ENCODE data around the gene PRELP. TPM values are rescaled to one million over a fixed set of nuclear protein-coding genes. Genes with fewer than 3 reads are reported as not detected.

The PRELP gene
- total RNA-seq, 3 donors from 2014 or later, result 27.4 to 132 (median 42.0) TPM

DNA sequence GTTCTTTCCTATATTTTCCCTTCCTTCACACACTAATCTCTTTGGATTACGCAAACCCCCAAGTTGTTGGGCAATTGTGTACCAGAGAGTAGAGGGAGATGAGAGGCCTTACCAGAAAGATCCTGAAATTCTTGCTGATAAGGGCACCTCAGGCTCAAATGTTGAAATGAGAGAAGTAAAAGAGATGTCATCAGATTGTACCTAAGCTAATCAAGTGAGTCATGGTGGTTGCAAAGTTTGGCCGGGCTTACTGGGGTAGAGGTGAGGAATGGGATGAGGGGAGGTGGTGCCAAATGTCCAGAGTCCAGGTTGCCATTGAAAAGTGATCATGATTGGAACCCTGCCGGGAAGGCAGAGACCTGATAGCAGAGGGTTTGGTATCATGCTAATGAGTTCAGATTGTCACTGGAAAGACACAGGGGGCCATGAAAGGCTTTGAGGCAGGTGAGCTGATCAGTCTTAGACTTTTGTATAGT lies 61.4 kb downstream of the PRELP start:
- Histone ChIP-seq H3K27ac (no peak overlapping the region), H3K4me1 (no peaks in the 10 kb centered on the region), H3K36me3 (no peaks in the 10 kb centered on the region), H3K9me3 (no peaks in the 10 kb centered on the region), H3K27me3 (no peaks in the 10 kb centered on the region), H3K4me3 (no peak overlapping the region)
- no peak for DNase-seq (ENCODE audit: low spot score in 2 of 2)
- intact Hi-C loops (cut with DNase I; ENCODE audit: low total_unique reads), result no loop called here
- TF ChIP-seq POLR2AphosphoS5 (IDR thresholded peaks at IDR 0.05) (no peak), CTCF (IDR thresholded peaks at IDR 0.05) (no peak), POLR2A (IDR thresholded peaks at IDR 0.05) (no peak)

GRCh38 chr1:203537806-203538464 lies 62.3 kb downstream of the PRELP start:
- H3K9me3 ChIP-seq, result no peaks in the 10 kb centered on the region
- H3K4me3 ChIP-seq, result no peak overlapping the region
- H3K36me3 ChIP-seq, result no peaks in the 10 kb centered on the region
- no peaks in the 10 kb centered on the region for H3K27me3 ChIP-seq
- TF ChIP-seq POLR2A (IDR thresholded peaks at IDR 0.05) (no peak), POLR2AphosphoS5 (IDR thresholded peaks at IDR 0.05) (no peak), CTCF (IDR thresholded peaks at IDR 0.05) (no peak)
- H3K27ac ChIP-seq, result no peak overlapping the region
- intact Hi-C loops (cut with DNase I; ENCODE audit: low total_unique reads), result no loop called here
- DNase-seq (ENCODE audit: low spot score in 2 of 2), result no peak
- H3K4me1 ChIP-seq, result no peaks in the 10 kb centered on the region

DNA sequence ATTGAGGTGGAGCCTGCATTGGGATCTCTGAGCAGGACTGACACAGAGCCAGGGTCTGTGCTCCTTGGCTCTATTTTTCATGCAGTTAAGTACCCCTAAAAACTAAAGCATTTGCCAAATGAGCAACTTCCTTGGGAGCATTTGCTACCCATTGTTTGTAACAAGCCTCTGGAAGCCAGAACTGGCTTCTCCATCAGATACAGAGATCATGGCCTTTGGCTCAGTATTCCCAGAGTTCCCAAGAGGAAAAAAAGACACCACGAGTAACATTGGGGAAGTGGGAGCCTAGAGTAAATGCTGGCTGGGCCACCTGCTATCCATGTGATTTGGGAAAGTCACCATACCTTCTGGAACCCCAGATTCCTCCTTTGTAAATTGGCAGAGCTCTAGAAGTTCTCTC lies 63.1 kb downstream of the PRELP start:
- no peak for DNase-seq (ENCODE audit: low spot score in 2 of 2)
- Histone ChIP-seq H3K36me3 (no peaks in the 10 kb centered on the region), H3K27ac (no peak overlapping the region), H3K4me1 (no peaks in the 10 kb centered on the region), H3K27me3 (no peaks in the 10 kb centered on the region), H3K4me3 (no peak overlapping the region), H3K9me3 (no peaks in the 10 kb centered on the region)
- TF ChIP-seq POLR2AphosphoS5 (IDR thresholded peaks at IDR 0.05) (no peak), CTCF (IDR thresholded peaks at IDR 0.05) (no peak), POLR2A (IDR thresholded peaks at IDR 0.05) (no peak)
- intact Hi-C loops (cut with DNase I; ENCODE audit: low total_unique reads), result no loop called here

DNA sequence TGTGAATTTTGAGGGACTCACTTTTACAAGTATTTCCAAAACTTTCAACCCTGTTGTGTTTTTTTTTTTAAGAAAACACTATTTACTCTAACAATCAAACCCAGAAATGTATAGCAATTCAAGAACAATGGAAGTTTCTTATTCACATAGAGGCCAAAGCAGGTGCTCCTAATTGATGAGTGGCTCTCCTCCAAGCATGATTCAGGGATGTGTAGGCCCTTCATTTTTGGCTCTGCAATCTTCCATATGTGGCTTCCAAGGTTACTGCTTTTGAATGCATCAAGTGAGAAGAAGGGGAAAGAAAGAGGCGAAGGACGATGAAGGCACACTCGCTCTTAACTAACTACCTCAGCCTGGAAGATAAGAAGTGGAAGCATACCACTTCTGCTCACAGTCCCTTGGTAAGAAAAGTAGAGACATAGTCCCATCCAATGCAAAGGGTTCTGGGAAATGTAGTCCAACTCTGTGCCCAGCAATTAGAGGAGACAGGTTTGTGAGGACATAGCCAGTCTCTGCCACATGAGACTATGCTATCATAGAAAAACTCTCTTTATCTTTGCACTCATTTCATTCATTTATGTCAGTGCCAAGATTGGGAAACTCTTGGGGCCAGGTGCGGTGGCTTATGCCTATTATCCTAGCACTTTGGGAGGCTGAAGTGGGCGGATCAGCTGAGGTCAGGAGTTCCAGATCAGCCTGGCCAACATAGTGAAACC lies 64.4 kb downstream of the PRELP start:
- Histone ChIP-seq H3K4me3 (no peak overlapping the region), H3K4me1 (no peaks in the 10 kb centered on the region), H3K27ac (no peak overlapping the region), H3K36me3 (no peaks in the 10 kb centered on the region), H3K9me3 (no peaks in the 10 kb centered on the region), H3K27me3 (no peaks in the 10 kb centered on the region)
- DNase-seq (ENCODE audit: low spot score in 2 of 2), result no peak
- intact Hi-C loops (cut with DNase I; ENCODE audit: low total_unique reads), result no loop called here
- TF ChIP-seq POLR2AphosphoS5 (IDR thresholded peaks at IDR 0.05) (no peak), CTCF (IDR thresholded peaks at IDR 0.05) (no peak), POLR2A (IDR thresholded peaks at IDR 0.05) (no peak)

Other genes with a start within 250 kb of the PRELP start
- 10 to 100 TPM in 1 of 3 donors, 1 to 10 TPM in 1, not detected in 1; 5.1 to 15.2 TPM for gene CHIT1, start 246.1 kb upstream of the PRELP start, total RNA-seq
- 100 to 1,000 TPM in 2 of 3 donors, 10 to 100 TPM in 1; 82.7 to 271 (median 102) TPM for gene BTG2, start 170.3 kb upstream of the PRELP start, total RNA-seq
- 100 to 1,000 TPM in 1 of 3 donors, 10 to 100 TPM in 2; 79.6 to 132 (median 92.4) TPM for gene FMOD, start 124.7 kb upstream of the PRELP start, total RNA-seq
- not detected for gene OPTC, start 18.3 kb downstream of the PRELP start, total RNA-seq
- 10 to 100 TPM; 55.7 to 97.1 (median 59.1) TPM for gene ATP2B4, start 151.0 kb downstream of the PRELP start, total RNA-seq

Data from breast epithelium (tissue), 4 donors.